Heart left ventricle (tissue), 13 donors: ENCODE data around the gene MYBBP1A.

ENCODE experiments used
- CTCF ChIP-seq, 12 donors: fragments of 200-600 bp; sonication (generic) in 4 of 12; IDR thresholded peaks; one replicate each; pipeline versions ENCODE4 v1.5.0 to v1.8.0; 2018 to 2022; ENCODE audit warnings: antibody characterized with exemption in 12 of 12, mild to moderate bottlenecking in 5 of 12
- POLR2A ChIP-seq, 2 donors: fragments of 450-650 bp; IDR thresholded peaks; one replicate each; pipeline ENCODE4 v1.6.1; 2017; ENCODE audit warnings: antibody characterized with exemption in 2 of 2, mild to moderate bottlenecking in 2 of 2, moderate library complexity in 2 of 2
- donor health status: ischemic (EF 13 %, LVEDD 7.1; RV severe dilation, severe dysfunction).
- donor health status: DM: no; HTN: yes; CAD: no.
- donor health status: DM: no; HTN: no; CAD: no.
- donor health status: ischemic (EF 25% LVEDD 6.9; RV normal size, moderate dysfunction).
- donor health status: ischemic (EF 25% LVEDD 5.7; RV mildly dilated, moderate dysfunction).
- donor health status: ischemic (EF 35%, LVEDD 5.7; RV mildly dilated, moderate dysfunction).
- donor health status: nonischemic (EF 11% LVEDD 7.7; RV severe dilation, severe dysfunction).
- donor health status: DM: yes; HTN: yes; CAD: no.
- donor health status: PGD.
- donor health status: ischemic (EF 29% LVEDD 5.4; RV normal size, mild dysfunction).
- donor health status: nonischemic (EF 23%, LVEDD 6.1; RV moderate dilation, normal function).

DNA sequence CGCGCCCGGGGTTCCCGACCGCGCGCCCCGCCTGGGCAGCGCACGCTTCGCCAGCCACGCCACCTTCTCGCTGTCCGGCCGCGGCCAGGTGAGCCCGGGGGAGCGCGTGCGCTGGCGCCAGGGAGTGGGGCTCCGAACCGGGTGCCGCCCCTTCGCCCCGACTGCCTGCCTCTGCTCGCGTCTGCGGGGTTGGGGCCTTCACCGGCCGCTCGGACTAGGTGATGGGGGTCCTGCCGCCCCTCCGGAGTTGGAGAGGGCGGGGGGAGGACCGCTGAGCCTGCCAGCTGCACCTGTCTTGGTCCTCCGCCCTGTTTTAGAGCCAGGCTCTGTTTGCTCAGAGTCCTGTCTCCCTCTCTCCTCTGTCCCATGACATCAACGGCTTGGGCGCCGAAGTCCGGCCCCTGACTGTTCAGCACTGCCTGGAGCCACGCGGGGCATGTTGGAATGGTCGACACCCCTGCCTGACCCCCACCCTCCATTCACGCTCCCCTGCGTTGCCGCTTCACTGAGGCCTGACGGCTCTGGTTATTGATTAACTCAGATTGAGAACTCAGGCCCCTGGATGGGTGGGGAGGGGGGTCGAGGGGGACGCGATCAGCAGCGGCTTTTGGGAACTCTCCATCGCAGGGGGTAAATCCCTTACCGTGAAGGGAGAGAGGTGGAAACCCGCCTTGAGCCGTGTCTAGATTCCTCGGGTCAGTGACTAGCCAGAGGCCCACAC is 29.9 kb upstream of the MYBBP1A start:
- TF ChIP-seq CTCF (IDR thresholded peaks at IDR 0.05) = no peak
- TF ChIP-seq POLR2A (IDR thresholded peaks at IDR 0.05) = no peak
